Stimulated activated CD4-positive, alpha-beta T cell treated with anti-CD3 and anti-CD28 coated beads, TNF-alpha, amount 100 ng/mL, for 48 hours (primary cell): Measurements from ENCODE around the gene PDZD2.
A peak's percentile ranks its signal among the peaks of the same experiment; 100 is the strongest.
"Not testable (repeated sequence)": the region's sequence is repeated elsewhere in the genome, so short reads cannot be mapped to it uniquely, and the experiment has no call there.

Experiments used
- DNase-seq, 3 donors: peaks; one replicate each; pipeline ENCODE4 v3.0.0-alpha.2; 2020; ENCODE audit warnings: low read depth in 3 of 3

Gene PDZD2

DNA sequence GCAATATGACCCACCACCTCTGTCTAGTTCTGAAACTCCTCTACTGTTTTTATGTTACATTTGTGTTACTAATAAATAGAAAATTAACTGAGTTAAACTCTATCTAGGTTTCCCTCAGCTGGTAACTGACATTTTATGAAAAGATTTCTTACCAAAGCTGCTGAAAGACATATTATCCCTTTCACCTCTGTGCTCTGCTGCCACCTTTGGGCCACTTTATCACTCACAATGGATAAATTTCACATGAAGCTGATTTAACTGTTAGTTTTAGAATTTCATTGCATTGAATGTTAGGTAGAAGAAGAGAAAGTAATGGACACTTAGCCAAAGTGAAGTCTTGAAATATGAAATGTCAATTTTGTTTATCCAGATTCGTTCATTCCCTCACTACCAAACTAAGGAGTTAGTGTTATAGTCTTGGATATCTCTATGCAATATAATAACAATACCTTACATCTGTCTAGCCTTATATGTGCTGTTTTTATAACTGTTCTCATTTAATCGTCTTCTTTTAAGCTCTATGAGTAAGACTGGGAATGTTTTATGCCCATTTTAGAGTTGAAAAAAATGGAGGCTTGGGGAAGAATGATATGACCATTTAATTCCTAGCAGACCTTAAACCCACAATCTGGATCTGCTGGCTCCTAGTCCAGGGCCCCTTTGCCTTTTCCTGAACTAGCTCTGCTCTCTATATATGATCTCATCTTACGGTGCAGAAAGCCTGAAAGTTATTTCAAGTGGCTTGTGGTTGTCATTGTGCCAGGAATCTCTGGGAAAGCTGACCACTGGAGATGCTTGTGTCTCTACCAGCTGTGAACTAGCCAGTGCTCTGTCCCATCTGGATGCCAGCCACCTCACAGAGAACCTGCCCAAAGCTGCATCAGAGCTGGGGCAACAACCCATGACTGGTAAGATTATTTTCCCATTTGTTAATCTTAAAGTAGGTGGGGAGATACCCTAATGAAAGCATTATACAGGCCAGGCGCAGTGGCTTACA is 438.1 kb downstream of the PDZD2 start:
- DNase-seq: peak in 1 of 3 donors; percentile 11

DNA sequence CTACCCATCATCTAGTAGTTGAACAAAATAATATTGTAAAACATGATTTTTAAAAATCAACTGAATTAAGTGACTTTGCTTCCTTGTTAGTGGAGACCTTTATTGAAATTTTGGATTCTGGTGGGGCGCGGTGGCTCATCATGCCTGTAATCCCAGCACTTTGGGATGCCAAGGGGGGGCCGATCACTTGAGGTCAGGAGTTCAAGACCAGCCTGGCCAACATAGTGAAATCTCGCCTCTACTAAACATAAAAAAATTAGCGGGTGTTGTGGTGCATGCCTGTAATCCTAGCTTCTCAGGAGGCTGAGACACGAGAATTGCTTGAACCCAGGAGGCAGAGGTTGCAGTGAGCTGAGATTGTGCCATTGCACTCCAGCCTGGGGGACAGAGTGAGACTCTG is 439.9 kb downstream of the PDZD2 start:
- not testable (repeated sequence) for DNase-seq

DNA sequence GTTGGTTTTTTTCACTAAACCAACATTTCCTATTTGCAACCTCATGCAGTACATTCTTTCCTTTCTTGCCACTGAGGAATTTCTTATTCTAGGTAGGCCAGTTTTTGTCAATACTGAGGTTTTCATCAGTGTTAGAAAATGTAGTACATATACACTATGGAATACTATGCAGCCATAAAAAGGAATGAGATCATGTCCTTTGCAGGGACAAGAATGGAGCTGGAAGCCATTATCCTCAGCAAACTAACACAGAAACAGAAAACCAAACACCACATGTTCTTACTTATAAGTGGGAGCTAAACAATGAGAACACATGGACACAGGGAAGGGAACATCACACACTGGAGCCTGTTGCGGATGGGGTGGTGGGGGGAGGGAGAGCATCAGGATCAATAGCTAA is 441.6 kb downstream of the PDZD2 start:
- DNase-seq: not testable (repeated sequence)

DNA sequence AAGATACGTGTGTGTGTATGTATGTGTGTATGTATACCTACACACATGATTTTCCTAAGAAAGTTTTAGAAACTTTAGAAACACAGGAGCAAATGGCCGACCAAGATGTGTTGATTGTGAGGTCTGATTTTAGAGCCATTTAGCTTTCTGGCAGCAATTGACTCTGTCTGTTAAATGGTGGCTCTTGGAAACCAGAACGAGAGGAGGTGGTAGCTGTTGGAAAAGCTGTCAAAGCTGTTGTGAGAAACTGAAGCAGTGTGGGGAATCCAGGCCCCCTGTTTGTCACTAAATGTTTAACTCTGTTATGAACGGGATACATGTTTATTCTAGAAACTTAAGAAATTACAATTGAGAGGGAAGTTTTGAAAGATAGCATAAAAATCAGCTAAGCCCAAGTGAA is 443.8 kb downstream of the PDZD2 start:
- no peak for DNase-seq

DNA sequence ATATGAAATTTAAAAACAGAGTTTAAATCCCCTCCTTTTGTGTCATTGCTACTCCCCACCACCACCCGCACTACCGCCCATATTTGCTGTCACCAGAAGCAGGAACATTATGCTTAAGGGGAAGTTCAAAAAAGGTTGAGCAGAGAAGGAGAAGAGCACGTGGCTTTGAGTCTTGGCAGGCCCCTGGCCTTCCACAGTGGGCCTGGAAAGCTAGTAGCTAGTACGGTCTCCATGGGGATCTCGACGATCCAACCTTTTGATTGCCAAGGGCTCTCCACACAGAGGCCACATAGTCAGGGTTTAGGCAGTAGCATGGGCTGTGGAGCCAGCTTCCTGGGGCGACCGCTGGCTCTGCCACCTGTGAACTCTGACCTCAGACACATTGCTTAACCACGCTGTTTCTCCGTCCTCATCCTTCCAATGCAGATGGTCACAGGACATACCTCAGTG is 445.1 kb downstream of the PDZD2 start:
- DNase-seq: no peak

DNA sequence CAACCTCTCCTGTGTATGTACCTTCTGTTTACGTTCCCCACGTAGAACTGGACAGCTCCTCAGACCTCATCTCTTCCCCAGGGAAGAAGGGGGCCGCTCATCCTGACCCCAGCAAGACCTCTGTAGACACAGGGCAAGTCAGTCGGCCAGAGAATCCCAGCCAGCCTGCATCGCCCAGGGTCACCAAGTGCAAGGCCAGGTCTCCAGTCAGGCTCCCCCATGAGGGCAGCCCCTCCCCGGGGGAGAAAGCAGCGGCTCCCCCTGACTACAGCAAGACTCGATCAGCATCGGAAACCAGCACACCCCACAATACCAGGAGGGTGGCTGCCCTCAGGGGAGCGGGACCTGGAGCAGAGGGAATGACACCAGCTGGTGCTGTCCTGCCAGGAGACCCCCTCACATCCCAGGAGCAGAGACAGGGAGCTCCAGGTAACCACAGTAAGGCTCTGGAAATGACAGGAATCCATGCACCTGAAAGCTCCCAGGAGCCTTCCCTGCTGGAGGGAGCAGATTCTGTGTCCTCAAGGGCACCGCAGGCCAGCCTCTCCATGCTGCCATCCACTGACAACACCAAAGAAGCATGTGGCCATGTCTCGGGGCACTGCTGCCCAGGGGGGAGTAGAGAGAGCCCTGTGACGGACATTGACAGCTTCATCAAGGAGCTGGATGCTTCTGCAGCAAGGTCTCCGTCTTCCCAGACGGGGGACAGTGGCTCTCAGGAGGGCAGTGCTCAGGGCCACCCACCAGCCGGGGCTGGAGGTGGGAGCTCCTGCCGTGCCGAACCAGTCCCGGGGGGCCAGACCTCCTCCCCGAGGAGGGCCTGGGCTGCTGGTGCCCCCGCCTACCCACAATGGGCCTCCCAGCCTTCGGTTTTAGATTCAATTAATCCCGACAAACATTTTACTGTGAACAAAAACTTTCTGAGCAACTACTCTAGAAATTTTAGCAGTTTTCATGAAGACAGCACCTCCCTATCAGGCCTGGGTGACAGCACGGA is 448.5 kb downstream of the PDZD2 start:
- DNase-seq: no peak

DNA sequence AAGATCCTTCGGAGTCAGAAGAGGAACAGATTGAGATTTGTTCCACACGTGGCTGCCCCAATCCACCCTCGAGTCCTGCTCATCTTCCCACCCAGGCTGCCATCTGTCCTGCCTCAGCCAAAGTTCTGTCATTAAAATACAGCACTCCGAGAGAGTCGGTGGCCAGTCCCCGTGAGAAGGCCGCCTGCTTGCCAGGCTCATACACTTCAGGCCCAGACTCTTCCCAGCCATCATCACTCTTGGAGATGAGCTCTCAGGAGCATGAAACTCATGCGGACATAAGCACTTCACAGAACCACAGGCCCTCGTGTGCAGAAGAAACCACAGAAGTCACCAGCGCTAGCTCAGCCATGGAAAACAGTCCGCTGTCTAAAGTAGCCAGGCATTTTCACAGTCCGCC is 449.3 kb downstream of the PDZD2 start:
- no peak for DNase-seq

DNA sequence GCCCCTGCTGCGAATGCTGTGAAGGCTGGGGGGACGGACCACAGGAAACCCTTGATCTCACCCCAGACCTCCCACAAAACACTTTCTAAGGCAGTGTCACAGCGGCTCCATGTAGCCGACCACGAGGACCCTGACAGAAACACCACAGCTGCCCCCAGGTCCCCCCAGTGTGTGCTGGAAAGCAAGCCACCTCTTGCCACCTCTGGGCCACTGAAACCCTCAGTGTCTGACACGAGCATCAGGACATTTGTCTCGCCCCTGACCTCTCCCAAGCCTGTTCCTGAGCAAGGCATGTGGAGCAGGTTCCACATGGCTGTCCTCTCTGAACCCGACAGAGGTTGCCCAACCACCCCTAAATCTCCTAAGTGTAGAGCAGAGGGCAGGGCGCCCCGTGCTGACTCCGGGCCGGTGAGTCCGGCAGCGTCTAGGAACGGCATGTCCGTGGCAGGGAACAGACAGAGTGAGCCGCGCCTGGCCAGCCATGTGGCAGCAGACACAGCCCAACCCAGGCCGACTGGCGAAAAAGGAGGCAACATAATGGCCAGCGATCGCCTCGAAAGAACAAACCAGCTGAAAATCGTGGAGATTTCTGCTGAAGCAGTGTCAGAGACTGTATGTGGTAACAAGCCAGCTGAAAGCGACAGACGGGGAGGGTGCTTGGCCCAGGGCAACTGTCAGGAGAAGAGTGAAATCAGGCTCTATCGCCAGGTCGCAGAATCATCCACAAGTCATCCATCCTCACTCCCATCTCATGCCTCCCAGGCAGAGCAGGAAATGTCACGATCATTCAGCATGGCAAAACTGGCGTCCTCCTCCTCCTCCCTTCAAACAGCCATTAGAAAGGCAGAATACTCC is 450.4 kb downstream of the PDZD2 start:
- DNase-seq: no peak

DNA sequence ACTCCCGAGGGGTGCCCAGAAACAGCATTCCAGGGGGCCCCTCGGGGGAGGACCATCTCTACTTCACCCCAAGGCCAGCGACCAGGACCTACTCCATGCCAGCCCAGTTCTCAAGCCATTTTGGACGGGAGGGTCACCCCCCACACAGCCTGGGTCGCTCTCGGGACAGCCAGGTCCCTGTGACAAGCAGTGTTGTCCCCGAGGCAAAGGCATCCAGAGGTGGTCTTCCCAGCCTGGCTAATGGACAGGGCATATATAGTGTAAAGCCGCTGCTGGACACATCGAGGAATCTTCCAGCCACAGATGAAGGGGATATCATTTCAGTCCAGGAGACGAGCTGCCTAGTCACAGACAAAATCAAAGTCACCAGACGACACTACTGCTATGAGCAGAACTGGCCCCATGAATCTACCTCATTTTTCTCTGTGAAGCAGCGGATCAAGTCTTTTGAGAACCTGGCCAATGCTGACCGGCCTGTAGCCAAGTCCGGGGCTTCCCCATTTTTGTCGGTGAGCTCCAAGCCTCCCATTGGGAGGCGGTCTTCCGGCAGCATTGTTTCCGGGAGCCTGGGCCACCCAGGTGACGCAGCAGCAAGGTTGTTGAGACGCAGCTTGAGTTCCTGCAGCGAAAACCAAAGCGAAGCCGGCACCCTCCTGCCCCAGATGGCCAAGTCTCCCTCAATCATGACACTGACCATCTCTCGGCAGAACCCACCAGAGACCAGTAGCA is 451.3 kb downstream of the PDZD2 start:
- DNase-seq: no peak

DNA sequence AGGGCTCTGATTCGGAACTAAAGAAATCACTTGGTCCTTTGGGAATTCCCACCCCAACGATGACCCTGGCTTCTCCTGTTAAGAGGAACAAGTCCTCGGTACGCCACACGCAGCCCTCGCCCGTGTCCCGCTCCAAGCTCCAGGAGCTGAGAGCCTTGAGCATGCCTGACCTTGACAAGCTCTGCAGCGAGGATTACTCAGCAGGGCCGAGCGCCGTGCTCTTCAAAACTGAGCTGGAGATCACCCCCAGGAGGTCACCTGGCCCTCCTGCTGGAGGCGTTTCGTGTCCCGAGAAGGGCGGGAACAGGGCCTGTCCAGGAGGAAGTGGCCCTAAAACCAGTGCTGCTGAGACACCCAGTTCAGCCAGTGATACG is 451.8 kb downstream of the PDZD2 start:
- no peak for DNase-seq

DNA sequence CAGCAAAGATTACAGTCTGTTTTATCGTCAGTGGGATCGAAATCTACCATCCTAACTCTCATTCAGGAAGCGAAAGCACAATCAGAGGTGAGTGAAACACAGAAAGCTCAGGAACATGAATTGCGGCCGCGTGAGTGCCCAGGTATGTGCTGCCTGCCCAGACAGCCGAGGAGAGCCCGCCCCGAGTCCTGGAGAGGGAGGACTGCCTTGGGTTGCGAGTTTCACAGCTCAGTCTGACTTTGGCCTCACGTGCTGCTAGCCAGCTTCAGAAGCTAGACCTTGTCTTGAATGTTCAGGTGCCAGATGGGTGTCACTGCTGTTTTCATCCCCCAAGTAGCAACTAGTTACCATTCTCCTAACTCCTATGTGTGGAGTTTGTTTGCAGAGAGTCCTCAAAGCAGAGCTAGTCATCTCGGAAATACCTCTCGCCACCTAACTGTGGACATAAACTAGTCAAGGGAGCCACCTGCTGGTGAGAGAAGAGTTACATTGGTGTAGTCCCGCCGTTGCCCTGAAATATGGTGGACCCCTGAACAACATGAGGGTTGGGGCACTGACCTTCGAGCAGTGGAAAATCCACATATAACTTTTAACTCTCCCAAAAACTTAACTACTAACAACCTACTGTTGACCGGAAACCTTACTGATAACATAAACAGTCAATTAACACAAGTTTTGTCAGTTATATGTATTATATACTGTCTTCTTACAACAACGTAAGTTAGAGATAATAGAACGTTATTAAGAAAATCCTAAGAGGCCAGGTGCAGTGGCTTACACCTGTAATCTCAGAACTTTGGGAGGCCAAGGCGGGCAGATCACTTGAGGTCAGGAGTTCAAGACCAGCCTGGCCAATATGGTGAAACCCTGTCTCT is 454.2 kb downstream of the PDZD2 start:
- peak; percentile 35 to 66 (median 42) for DNase-seq

DNA sequence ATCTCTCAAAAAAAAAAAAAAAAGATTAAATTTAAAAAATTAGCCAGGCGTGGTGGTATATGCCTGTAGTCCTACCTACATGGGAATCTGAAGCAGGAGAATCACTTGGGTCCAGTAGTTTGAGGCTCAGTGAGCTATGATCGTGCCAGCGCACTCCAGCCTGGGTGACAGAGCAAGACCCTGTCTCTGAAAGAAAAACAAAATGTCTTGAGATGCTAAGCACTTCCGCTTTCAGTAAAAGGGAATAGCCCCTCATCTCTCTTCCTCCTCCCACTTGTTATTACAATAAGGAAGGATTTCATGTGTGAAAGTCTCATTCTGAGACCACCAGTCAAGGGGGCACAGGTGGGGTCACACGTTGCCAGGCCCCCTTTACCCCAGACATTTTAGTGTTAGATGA is 455.8 kb downstream of the PDZD2 start:
- DNase-seq: no peak

DNA sequence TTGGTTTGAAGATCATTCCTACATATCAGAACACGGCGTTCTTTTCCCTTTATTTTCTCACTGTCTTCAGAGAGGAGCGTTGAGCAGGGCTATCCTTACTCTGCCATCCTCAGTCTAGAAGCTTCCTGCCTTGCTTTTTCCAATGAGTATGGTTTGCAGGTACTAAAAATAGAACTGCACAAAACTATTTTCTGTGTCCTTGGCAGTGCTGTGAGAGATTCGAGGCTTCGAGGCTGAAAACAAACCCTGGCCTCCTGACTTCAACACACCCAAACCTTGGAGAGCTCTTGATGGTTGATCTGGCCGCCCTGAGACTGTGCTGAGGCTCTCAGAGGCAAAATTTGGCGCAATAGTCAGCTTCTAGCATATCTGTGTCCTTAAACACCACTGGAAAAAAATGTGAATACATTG is 456.3 kb downstream of the PDZD2 start:
- DNase-seq: no peak

DNA sequence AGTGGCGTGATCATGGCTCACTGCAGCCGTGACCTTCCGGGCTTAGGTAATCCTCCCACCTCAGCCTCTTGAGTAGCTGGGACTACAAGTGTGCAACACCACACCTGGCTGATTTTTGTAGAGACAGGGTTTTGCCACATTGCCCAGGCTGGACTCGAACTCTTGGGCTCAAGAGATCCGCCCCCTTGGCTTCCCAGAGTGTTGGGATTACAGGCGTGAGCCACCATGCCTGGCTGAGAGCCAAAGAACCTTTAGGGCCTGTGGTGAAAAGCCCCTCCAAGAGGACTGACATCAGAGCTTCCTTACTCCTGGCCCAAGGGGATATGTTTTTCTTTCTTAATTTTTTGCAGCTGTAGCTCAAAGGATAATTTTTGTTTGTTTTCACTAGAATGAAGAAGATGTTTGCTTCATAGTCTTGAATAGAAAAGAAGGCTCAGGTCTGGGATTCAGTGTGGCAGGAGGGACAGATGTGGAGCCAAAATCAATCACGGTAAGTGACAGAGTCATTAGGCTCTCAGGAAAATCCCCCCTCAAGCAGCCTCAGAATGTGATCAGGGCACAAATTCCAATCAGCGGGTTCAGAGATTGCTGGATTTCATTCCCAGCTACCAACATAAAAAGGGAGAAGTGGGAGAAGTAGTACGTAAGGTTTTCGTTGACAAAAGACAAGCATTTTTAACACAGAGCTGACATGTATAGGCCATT is 458.1 kb downstream of the PDZD2 start:
- no peak for DNase-seq

DNA sequence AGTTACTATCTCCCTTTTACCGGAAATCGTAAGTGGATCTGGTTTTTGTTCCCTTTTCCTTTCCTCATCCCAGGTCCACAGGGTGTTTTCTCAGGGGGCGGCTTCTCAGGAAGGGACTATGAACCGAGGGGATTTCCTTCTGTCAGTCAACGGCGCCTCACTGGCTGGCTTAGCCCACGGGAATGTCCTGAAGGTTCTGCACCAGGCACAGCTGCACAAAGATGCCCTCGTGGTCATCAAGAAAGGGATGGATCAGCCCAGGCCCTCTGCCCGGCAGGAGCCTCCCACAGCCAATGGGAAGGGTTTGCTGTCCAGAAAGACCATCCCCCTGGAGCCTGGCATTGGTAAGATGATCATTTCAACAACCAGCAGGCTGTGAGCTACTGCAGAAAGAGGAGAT is 459.4 kb downstream of the PDZD2 start:
- no peak for DNase-seq

DNA sequence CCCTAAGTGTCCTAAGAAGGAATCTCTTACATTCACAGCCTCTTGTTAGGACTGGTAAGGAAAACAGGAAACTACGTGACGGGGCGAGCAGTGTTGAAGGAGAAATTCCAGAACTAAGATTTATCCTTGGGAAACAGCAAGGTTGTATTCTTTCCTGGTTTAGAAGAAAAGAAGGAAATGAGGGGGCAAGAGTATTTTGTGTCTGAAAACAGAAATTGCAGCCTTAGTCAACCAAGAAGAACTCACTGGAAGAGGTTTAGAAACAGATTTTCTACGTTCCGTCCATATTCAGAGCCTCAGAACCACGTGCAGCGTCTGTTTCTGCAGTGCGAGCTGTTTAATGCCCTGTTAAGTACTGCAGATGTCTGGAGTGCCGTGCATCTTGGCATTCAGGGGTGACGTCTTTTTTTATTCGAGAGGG is 460.0 kb downstream of the PDZD2 start:
- no peak for DNase-seq

DNA sequence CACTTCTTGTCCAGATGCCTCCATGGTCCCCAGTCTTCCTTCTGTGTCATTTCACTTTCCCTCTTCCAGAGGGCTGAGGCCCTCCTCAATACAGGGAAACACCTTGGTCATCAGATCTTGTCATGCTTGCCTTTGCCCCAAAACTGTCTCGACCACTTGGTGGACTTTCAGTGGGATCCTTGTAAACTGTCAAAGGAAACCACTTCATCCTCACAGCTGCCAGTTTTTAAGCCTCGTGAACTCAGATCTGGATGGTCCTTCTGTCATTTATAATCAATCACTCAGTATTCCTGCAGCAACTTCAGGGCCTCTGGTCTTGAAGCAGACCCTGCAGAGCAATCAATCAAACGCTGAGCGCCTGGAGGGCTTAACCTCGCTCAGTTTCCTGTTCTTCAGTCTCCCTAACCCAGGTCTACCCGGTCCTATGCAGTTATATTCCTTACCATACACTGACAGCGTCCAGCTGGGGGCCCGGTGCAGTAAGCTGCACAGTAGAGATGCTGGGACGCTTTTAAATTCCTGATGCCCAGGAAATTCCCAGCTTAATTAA is 460.6 kb downstream of the PDZD2 start:
- DNase-seq: no peak

DNA sequence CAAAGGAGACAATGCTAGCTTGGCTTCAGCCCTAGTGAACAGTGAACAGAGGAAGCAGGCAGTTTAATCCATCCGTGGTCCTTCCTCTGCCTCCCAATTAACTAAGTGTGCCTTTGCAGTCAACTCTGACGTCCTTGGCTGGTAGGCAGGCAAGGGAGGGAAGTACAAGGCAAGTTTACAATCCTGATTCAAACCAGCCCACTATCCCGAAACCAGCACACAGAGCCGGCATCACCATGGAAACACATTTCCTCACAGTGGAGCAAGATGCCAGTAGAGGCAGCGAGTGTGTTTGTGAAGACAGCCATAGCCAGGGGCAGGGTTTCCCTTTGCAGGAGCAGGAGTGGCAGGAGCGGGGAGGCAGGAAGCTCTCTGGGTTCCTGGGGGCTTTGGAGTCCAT is 461.3 kb downstream of the PDZD2 start:
- no peak for DNase-seq
